Hippocampal formation (tissue), 2 donors: ENCODE results near the gene MYCBP2.
"Not testable (repeated sequence)": the region's sequence is repeated elsewhere in the genome, so short reads cannot be mapped to it uniquely, and the experiment has no call there.

Source experiments
- DNase-seq, 2 donors: peaks; one replicate each; lab custom pipeline; 2025; lab: John Stamatoyannopoulos, UW

MYCBP2 gene

DNA sequence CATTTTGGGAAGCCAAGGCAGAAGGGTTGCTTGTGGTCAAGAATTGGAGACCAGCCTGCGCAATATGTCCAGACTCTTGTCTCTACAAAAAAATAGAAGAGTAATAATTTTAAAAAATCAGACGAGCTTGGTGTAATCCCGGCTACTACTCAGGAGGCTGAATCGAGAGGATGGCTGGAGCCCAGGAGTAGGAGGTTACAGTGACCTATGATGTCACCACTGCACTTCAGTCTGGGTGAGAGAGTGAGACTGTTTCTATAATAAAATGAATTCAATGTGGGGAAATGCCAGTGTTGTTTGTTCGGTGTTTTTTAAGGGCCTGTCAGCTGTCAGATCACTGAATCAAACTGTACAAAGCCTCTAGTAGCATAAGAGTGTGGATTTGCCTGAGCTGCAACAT is 298.7 kb downstream of the MYCBP2 start:
- DNase-seq = no peak

DNA sequence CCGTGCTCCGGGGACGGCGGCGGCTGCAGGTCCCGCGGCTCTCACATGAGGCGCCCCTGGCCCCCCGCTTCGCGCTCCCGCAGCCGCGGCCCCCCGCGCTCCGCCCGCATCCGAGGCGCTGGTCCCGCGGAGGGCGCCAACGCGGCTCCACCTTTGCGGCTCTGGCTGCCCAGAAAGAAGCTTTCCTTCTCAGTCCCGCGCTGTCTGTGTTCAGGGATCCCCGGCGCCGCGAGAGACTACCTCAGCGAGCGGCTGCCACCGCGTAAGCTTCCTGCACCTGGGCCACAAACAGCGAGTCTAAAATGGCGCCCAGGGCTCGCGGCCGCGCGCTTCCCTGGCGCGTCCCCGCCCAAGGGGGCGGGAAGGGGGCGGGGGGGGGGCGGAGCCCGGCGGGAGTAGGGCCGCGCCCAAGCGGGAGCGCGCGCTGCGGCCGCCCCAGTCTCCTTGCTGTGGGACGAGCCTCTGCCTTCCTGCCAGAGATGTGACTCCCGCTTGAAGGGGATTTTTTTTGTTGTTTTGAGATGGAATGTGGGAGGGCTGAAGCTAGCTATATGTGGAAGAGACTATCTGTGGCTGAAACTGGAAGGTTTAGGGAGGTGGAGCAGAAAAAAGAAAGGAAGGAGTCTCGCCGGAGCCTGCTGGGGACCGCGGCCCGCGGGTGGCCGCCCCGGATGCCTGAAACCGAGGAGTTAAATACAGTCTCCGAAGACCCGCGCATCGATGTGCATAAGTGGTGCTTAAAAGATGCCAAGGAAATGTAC is 299.9 kb downstream of the MYCBP2 start, which contains the start of gene FBXL3:
TSS of gene FBXL3 (minus strand) at position 299 of the 761 bp plus-strand sequence. CDS start 5,299 bp downstream, outside the sequence.
- DNase-seq = peak; percentile 81 to 82

DNA sequence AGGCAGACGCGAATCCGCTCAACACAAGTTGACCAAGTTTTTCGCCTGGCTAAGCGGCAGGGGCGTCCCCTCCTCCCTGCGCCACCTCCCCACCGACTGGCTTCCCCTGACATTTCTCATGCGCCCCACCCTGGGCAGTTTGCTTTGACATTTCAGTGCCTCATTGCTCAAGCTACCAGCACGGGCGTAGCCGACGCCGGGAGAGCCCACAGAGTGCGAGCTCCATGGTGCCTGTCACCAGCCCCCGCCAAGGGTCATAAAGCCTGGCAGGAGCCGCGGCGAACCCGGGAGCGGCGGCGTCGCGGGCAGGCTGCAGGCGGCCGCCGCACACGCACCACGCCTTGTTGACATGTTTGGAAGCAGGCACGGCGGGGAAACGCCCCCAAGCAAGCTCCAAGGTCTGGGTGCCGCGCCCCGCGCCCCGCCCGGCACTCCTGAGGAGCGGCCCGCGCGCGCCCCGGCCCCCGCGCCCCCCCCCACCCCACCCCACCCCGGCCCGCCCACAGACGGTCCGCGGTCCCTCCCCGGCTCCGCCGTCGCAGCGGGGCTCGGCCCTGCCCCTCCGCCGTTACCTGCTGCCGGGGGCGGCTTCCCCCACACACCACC is 300.5 kb downstream of the MYCBP2 start:
- DNase-seq = peak; percentile 58 to 71

DNA sequence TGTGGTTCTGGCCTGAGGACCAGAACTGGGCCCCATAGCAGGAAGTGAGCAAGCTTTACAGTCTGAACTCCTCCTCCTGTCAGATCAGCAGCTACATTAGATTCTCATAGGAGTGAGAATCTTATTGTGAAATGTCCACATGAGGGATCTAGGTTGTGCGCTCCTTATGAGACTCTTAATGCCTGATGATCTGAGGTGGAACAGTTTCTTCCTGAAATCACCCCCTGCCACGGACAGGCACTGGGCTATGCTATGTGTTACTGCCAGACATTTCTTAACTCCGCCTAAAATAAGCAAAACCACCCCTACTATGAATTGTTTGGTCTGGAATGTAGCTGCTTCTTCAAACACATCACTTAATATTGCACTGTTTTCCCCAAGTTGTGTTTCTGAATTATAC is 304.6 kb downstream of the MYCBP2 start:
- DNase-seq = no peak

GRCh38 chr13:77019756-77020155 is 307.1 kb downstream of the MYCBP2 start:
- DNase-seq = no peak

DNA sequence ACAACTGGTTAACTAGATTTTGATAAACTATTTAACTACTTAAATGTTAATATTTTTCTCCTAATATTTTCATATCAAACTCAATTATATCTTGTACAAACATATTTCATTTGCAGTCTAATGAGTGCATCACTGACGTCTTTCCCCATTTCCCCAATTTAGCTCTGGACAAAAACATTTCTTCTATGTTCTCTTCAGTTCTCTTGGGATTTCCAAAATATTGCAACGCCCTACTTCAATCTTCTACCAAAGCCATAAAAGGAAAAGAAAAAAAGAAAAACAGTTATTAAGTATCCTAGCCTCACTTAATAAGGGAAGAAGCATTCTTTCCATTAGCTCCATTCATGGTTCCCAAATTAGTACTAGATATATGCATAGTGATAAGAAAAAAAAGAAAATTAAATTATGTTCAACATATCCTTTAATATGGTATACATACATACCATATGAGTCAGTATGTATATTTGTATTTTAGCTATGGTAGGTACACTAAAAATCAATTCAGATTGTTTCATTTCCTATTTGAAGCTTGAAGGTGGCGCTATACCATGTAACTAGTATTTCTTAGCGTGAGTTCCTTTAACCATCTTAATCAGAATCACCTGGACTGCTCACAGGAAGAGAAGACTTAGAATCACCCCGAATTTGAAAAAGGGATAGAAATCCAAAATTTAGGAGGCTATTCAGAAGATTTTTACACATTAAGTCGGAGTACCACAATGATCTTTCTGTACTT is 309.8 kb downstream of the MYCBP2 start:
- DNase-seq = no peak

- peak in 1 of 2 donors; percentile 20 for DNase-seq
Measured at GRCh38 chr13:77016251-77016812, 310.6 kb downstream of the MYCBP2 start.

DNA sequence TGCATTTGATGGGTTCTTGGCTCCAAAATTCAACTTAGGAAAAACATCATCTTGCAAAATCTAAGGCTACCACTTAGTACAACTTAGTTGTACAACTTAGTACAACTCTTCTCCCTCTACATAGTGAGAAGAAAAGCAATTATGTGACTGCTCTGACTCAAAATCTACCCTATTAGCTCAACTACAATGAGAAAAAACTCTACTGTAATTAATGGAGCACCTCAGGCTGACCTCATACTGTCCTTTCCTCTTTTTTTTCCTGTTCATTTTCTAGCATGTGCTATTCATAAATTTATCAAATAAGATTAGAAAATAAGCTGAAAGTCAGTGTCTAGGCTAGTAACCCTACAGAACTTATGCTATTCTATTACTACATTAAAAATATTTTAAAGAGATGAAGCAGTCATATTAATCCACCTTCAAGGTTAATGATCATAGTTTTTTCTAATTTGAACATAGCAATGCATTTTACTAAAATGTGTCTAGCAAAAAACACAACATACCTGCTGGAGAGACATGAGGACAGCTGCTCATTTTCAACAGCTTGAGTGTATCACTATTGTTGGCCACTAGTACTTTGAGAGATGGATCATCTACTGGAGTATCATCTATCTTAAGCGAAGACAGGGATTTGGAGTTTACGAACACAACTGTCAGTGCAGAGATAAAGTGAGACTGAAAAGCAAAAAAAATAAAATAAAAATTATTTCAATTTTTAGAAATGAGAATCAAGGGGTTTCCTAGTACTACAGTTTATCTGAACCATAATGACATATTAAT is 311.8 kb downstream of the MYCBP2 start:
- no peak for DNase-seq

GRCh38 chr13:77013853-77014542 is 312.9 kb downstream of the MYCBP2 start:
- no peak for DNase-seq

- DNase-seq = not testable (repeated sequence)
Measured at GRCh38 chr13:77009719-77010118, 317.2 kb downstream of the MYCBP2 start.

DNA sequence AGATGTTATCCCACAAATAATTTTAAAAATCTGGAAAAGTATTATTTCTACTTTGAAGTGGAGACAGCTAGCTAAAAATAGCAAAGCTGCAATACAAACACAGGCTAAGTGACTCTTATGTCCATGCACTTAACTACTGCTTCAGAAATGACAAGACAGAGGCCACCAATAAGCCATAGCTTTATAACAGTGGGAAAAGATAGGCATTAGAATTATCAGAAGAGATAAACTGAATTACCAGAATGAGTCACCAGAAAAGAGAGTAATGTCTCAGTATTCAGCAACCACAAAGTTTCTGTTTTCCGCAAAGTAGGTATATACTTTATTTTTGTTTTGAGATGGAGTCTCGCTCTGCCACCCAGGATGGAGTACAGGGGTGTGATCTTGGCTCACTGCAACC is 317.9 kb downstream of the MYCBP2 start:
- no peak for DNase-seq

DNA sequence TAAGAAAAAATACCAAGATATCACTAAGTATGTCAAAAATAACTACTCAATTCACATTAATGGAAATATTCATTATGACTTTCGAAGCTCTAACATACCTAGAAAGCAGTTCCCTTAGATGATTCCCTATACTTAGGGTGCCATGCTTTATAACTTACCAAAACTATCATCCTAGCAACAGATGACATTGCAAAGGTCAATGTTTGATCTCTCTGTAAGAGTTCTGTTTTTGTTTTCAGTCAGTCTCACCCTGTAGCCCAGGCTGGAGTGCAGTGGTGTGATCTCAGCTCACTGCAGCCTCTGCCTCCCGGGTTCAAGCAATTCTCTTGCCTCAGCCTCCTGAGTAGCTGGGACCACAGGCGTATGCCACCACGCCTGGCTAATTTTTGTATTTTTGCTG is 318.6 kb downstream of the MYCBP2 start:
- DNase-seq = not testable (repeated sequence)

- DNase-seq = peak in 1 of 2 donors; percentile 32
Measured at GRCh38 chr13:77002590-77003190, 324.2 kb downstream of the MYCBP2 start.

GRCh38 chr13:77001963-77002587 is 324.8 kb downstream of the MYCBP2 start:
- DNase-seq = no peak

GRCh38 chr13:77001540-77001939 is 325.4 kb downstream of the MYCBP2 start:
- DNase-seq = no peak

DNA sequence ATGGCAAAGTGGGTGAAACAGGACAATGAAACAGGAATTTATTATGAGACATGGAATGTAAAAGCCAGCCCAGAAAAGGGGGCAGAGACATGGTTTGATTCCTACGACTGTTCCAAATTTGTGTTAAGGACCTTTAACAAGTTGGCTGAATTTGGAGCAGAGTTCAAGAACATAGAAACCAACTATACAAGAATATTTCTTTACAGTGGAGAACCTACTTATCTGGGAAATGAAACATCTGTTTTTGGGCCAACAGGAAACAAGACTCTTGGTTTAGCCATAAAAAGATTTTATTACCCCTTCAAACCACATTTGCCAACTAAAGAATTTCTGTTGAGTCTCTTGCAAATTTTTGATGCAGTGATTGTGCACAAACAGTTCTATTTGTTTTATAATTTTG is 326.4 kb downstream of the MYCBP2 start:
- no peak for DNase-seq
